ENCODE measurements around the gene CNTLN. TPM values are rescaled to one million over a fixed set of nuclear protein-coding genes. Genes with fewer than 3 reads are reported as not detected.

The CNTLN gene
- total RNA-seq (2014; rRNA removed; shearing (Covaris generic)) (12.1 and 17.7 TPM in 2 replicates), polyA plus RNA-seq (2016; fragmentation: Nextera tagmentation; extraction: Ambion mirVana) (18.0 and 21.8 TPM in 2 replicates)
- long read RNA-seq, partial matches to known transcripts, result 12 of 16 reads
- long read RNA-seq, other reads (novel, unspliced or antisense), result 4 of 16 reads

- H3K27ac ChIP-seq (ENCODE audit: low read depth), result no peak within 1 kb of the TSS; the same call in 1 of the 2 replicates
Observed at GRCh38 chr9:17134396-17135294, at the start of gene CNTLN. Gene CNTLN (plus strand): TSS chr9:17135040. CDS start chr9:17135066, 26 bp downstream.

More at GRCh38 chr9:17134396-17135294, at the start of gene CNTLN:
- peaks cover 15% of the 10 kb centered on the region for H3K4me1 Mint-ChIP-seq
- peak within 1 kb of the TSS; percentile 98 for H2AFZ ChIP-seq
- peak within 1 kb of the TSS; percentile 81 for H3K4me3 ChIP-seq
- H3K9me2 ChIP-seq (ENCODE audit: insufficient read depth), result 0 out of 2 replicates have a peak, but pooled peaks cover under 1% of the 10 kb centered on the region
- peaks cover 38% of the 10 kb centered on the region for H3K79me2 ChIP-seq (replicated peaks; ENCODE audit: insufficient read depth)
- peak within 1 kb of the TSS; percentile 87 for H3K27ac Mint-ChIP-seq
- ATAC-seq (peak; percentile 89), DNase-seq (ENCODE audit: low spot score) (peak; percentile 94)
- no peaks in the 10 kb centered on the region for H3K9me3 Mint-ChIP-seq
- H3K36me3 ChIP-seq (ENCODE audit: insufficient read depth), result no peaks in the 10 kb centered on the region
- 0 out of 2 replicates have a peak, but pooled peaks cover 6% of the 10 kb centered on the region for H3K4me1 ChIP-seq (ENCODE audit: insufficient read depth)
- TF ChIP-seq JUNB (IDR thresholded peaks at IDR 0.05; ENCODE audit: unreplicated experiment) (no peak), EZH2 (IDR thresholded peaks at IDR 0.05; ENCODE audit: low read depth, unreplicated experiment) (no peak), ZNF114 (CRISPR knock-in tag; IDR thresholded peaks at IDR 0.05) (no peak), ETS1 (IDR thresholded peaks at IDR 0.05) (no peak), EZH2phosphoT487 (IDR thresholded peaks at IDR 0.05; ENCODE audit: unreplicated experiment) (no peak), POLR2AphosphoS5 (IDR thresholded peaks at IDR 0.05; ENCODE audit: low read depth) (peak; percentile 89), ZNF462 (CRISPR knock-in tag; IDR thresholded peaks at IDR 0.05) (no peak), NANOG (IDR thresholded peaks at IDR 0.05; ENCODE audit: borderline replicate concordance) (no peak)
- H3K27me3 Mint-ChIP-seq (ENCODE audit: insufficient read depth, low read depth, poor library complexity), result peaks cover 20% of the 10 kb centered on the region
- no peaks in the 10 kb centered on the region for H4K20me1 ChIP-seq (replicated peaks; ENCODE audit: insufficient read depth)
- H3K4me3 Mint-ChIP-seq, result peak within 1 kb of the TSS; percentile 88
- H3K27me3 ChIP-seq (ENCODE audit: insufficient read depth), result peaks cover 12% of the 10 kb centered on the region
- no peaks in the 10 kb centered on the region for H3F3A ChIP-seq (replicated peaks; ENCODE audit: low read depth)
- peaks cover 6% of the 10 kb centered on the region for H3K36me3 Mint-ChIP-seq (ENCODE audit: low read depth)
- peak within 1 kb of the TSS; percentile 90 for H3K4me2 ChIP-seq
